Osteoblast (primary cell): ENCODE results near the gene GJA1. TPM values are rescaled to one million over a fixed set of nuclear protein-coding genes. Genes with fewer than 3 reads are reported as not detected.

Source experiments
- DNase-seq: peaks from one replicate; pipeline ENCODE4 v3.0.0; 2011; ENCODE audit warnings: low spot score, mixed read lengths; ENCODE audit not compliant: insufficient read length; ENCODE audit errors: missing footprints
- H2AFZ ChIP-seq: 2 replicates; pipeline ENCODE4 v1.6.0; 2011; ENCODE audit warnings: mild to moderate bottlenecking, low read length
- H3K27ac ChIP-seq: 2 replicates; pipeline ENCODE4 v1.5.1; 2011; ENCODE audit warnings: mild to moderate bottlenecking, low read depth, low read length, moderate library complexity
- H3K27me3 ChIP-seq: 2 replicates; pipeline ENCODE4 v1.6.0; 2012; ENCODE audit warnings: mild to moderate bottlenecking, control low read depth, inconsistent platforms, low read length, moderate library complexity; ENCODE audit not compliant: insufficient read depth
- H3K36me3 ChIP-seq: 2 replicates; pipeline ENCODE4 v1.5.1; 2011; ENCODE audit warnings: mild to moderate bottlenecking, low read length, control low read depth, moderate library complexity; ENCODE audit not compliant: insufficient read depth
- H3K4me1 ChIP-seq: 2 replicates; pipeline ENCODE4 v1.5.1; 2011; ENCODE audit warnings: mild to moderate bottlenecking, low read length, control low read depth, moderate library complexity; ENCODE audit not compliant: insufficient read depth
- H3K4me2 ChIP-seq: 2 replicates; pipeline ENCODE4 v1.6.0; 2011; ENCODE audit warnings: mild to moderate bottlenecking, low read length; ENCODE audit not compliant: insufficient read depth
- H3K4me3 ChIP-seq: fragments of 200-600 bp; sonication (generic); 3 replicates; pipeline ENCODE4 v1.5.1; 2012; ENCODE audit warnings: mild to moderate bottlenecking, low read length, inconsistent platforms; ENCODE audit not compliant: insufficient read depth
- H3K79me2 ChIP-seq: 2 replicates; pipeline ENCODE4 v1.6.0; 2012; ENCODE audit warnings: mild to moderate bottlenecking, low read length, control low read depth, inconsistent platforms; ENCODE audit not compliant: insufficient read depth
- H3K9me3 ChIP-seq: 2 replicates; pipeline ENCODE4 v1.5.1; 2011; ENCODE audit warnings: low read depth, low read length, control low read depth
- H4K20me1 ChIP-seq: 2 replicates; pipeline ENCODE4 v1.6.0; 2012; ENCODE audit warnings: mild to moderate bottlenecking, low read length, control low read depth; ENCODE audit not compliant: insufficient read depth
- CTCF ChIP-seq: IDR thresholded peaks from 2 replicates; pipeline ENCODE4 v1.5.1; 2011; ENCODE audit warnings: mild to moderate bottlenecking, low read depth, low read length, moderate library complexity; ENCODE audit errors: extremely low read depth
- total RNA-seq: library from RNA; depleted of rRNA; stranded (reverse); fragments of >200 nt; gene quantifications from 2 replicates; pipeline ENCODE4 v1.2.3, GENCODE V29; 2012

Gene GJA1
- total RNA-seq, 1 donor = 1,360 TPM

- H3K27me3 ChIP-seq = no peaks in the 10 kb centered on the region
- no peak for DNase-seq
- peaks cover 43% of the 10 kb centered on the region for H3K79me2 ChIP-seq
- H3K36me3 ChIP-seq = peaks cover 8% of the 10 kb centered on the region
- peak overlapping the region; percentile 85 for H3K4me2 ChIP-seq
- H3K4me3 ChIP-seq = no peak overlapping the region
- no peaks in the 10 kb centered on the region for H4K20me1 ChIP-seq
- no peak for TF ChIP-seq CTCF
- H3K27ac ChIP-seq = no peak overlapping the region
- no peaks in the 10 kb centered on the region for H3K9me3 ChIP-seq
- peaks cover 22% of the 10 kb centered on the region for H3K4me1 ChIP-seq
- H2AFZ ChIP-seq = peak overlapping the region; percentile 23
Measured at GRCh38 chr6:121434037-121434770, 1.2 kb upstream of the GJA1 start.

- H3K27ac ChIP-seq = peak overlapping the region; percentile 97
- H3K79me2 ChIP-seq = peaks cover 63% of the 10 kb centered on the region
- H4K20me1 ChIP-seq = peaks cover 7% of the 10 kb centered on the region
- TF ChIP-seq CTCF = no peak
- DNase-seq = no peak
- H2AFZ ChIP-seq = no peak overlapping the region
- H3K4me2 ChIP-seq = peak overlapping the region; percentile 85
- H3K9me3 ChIP-seq = no peaks in the 10 kb centered on the region
- H3K4me1 ChIP-seq = peaks cover 31% of the 10 kb centered on the region
- no peaks in the 10 kb centered on the region for H3K27me3 ChIP-seq
- peaks cover 13% of the 10 kb centered on the region for H3K36me3 ChIP-seq
- H3K4me3 ChIP-seq = peak overlapping the region; percentile 83
Measured at GRCh38 chr6:121436274-121436857, 920 bp downstream of the GJA1 start.

DNA sequence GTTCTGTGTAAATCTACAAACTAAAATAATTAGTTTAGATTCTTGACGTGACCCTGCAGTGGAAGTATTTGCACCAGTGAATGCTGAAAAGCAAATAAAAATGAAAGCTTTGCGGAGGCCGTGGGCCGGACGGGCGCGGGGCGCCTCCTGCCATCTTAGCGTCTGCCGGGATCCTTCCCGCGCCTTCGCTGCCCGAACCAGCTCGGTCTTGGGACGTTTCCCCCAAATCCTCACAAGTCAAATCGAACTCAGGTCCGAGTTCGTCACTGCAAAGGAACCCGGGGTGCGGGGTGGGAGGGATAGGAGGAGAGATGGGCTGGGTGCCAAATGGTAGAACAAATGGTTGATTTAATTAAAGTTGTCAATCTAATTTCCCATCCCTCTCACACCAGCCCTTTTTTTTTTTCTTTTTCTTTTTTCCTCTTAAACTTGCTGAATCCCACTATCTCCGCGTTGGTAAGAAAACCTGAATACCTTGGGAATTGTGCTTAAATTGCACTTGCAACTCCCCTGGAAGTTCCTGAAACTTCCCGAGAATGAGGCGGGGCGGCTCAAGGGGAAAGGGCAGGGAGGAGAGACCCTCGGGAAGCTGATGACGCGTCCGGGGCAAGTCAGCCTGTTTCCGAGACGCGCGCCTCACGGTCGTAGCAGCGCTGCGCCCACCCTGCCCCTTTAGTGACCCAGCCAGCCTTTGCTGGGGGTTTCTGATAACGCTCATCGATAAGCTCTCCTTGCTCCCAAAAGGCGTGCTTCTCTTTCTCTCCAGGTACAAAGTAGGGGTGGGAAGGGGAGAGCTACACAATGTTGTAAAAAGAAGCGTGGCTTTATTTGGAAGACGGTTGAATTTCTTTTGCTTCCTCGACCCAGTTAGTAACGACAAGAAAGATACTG, 1.8 kb downstream of the GJA1 start:
- Histone ChIP-seq H2AFZ (no peak overlapping the region), H3K27ac (peak overlapping the region; percentile 97), H3K4me3 (peak overlapping the region; percentile 83), H3K9me3 (no peaks in the 10 kb centered on the region), H4K20me1 (peaks cover 14% of the 10 kb centered on the region), H3K4me1 (peaks cover 39% of the 10 kb centered on the region), H3K27me3 (no peaks in the 10 kb centered on the region), H3K36me3 (peaks cover 21% of the 10 kb centered on the region), H3K4me2 (peak overlapping the region; percentile 85), H3K79me2 (peaks cover 72% of the 10 kb centered on the region)
- peak; percentile 58 for DNase-seq
- TF ChIP-seq CTCF = no peak
